NAMALWA (cell line): ENCODE data around the gene DRAP1.

ENCODE experiments used
- DNase-seq: peaks from one replicate; pipeline ENCODE4 v3.0.0-alpha.2; 2015; ENCODE audit warnings: low spot score

DRAP1 gene

GRCh38 chr11:65919141-65919572 is at the start of gene DRAP1:
DRAP1 (plus strand) TSS chr11:65919426; CDS start chr11:65919502, 76 bp downstream.
- peak; percentile 96 for DNase-seq

- no peak for DNase-seq
Measured at GRCh38 chr11:65869643-65870306, 49.5 kb upstream of the DRAP1 start.

GRCh38 chr11:65870307-65870658 is 48.9 kb upstream of the DRAP1 start:
- DNase-seq = no peak

- DNase-seq = no peak
Measured at GRCh38 chr11:65870706-65871681, 48.2 kb upstream of the DRAP1 start.

GRCh38 chr11:65871811-65872548 is 47.2 kb upstream of the DRAP1 start:
- no peak for DNase-seq

GRCh38 chr11:65872586-65873317 is 46.5 kb upstream of the DRAP1 start, which contains the start of gene EFEMP2:
EFEMP2 (minus strand) TSS chr11:65872800; CDS start chr11:65872354, 446 bp downstream.
- no peak for DNase-seq

- DNase-seq = peak; percentile 93
Measured at GRCh38 chr11:65873318-65874156, 45.7 kb upstream of the DRAP1 start.

- no peak for DNase-seq
Measured at GRCh38 chr11:65879617-65880016, 39.6 kb upstream of the DRAP1 start, which contains the start of gene CTSW. CTSW (plus strand) TSS chr11:65879837; CDS start chr11:65879855, 18 bp downstream.

- no peak for DNase-seq
Measured at GRCh38 chr11:65880027-65880426, 39.2 kb upstream of the DRAP1 start.

- no peak for DNase-seq
Measured at GRCh38 chr11:65880844-65881421, 38.3 kb upstream of the DRAP1 start.

- DNase-seq = no peak
Measured at GRCh38 chr11:65882120-65883057, 36.8 kb upstream of the DRAP1 start.

GRCh38 chr11:65883058-65883761 is 36.0 kb upstream of the DRAP1 start:
- no peak for DNase-seq

- DNase-seq = no peak
Measured at GRCh38 chr11:65883786-65884715, 35.2 kb upstream of the DRAP1 start.

- DNase-seq = peak; percentile 88
Measured at GRCh38 chr11:65884716-65885092, 34.5 kb upstream of the DRAP1 start.

GRCh38 chr11:65885231-65885630 is 34.0 kb upstream of the DRAP1 start:
- DNase-seq = no peak

- no peak for DNase-seq
Measured at GRCh38 chr11:65885808-65886536, 33.3 kb upstream of the DRAP1 start.
